ENCODE data around the gene BACH2.
A peak's percentile ranks its signal among the peaks of the same experiment; 100 is the strongest.
"Not testable (repeated sequence)": the region's sequence is repeated elsewhere in the genome, so short reads cannot be mapped to it uniquely, and the experiment has no call there.

The BACH2 gene

GRCh38 chr6:89984926-89985750 lies 311.5 kb downstream of the BACH2 start:
- peak; percentile 77 for DNase-seq

- DNase-seq = no peak
Observed at GRCh38 chr6:89980353-89980752, 316.3 kb downstream of the BACH2 start.

- no peak for DNase-seq
Observed at GRCh38 chr6:89979481-89980119, 317.0 kb downstream of the BACH2 start.

- DNase-seq = no peak
Observed at GRCh38 chr6:89978749-89979145, 317.9 kb downstream of the BACH2 start.

- DNase-seq = peak; percentile 58
Observed at GRCh38 chr6:89977808-89978748, 318.6 kb downstream of the BACH2 start.

- no peak for DNase-seq
Observed at GRCh38 chr6:89976694-89977020, 320.0 kb downstream of the BACH2 start.

- no peak for DNase-seq
Observed at GRCh38 chr6:89975991-89976693, 320.5 kb downstream of the BACH2 start.

- no peak for DNase-seq
Observed at GRCh38 chr6:89975366-89975765, 321.3 kb downstream of the BACH2 start.

GRCh38 chr6:89974834-89975233 lies 321.8 kb downstream of the BACH2 start:
- DNase-seq = no peak

GRCh38 chr6:89972025-89972381 lies 324.6 kb downstream of the BACH2 start:
- no peak for DNase-seq

GRCh38 chr6:89971338-89972024 lies 325.2 kb downstream of the BACH2 start:
- not testable (repeated sequence) for DNase-seq

GRCh38 chr6:89970609-89971337 lies 325.9 kb downstream of the BACH2 start:
- no peak for DNase-seq

- no peak for DNase-seq
Observed at GRCh38 chr6:89970072-89970471, 326.6 kb downstream of the BACH2 start.

GRCh38 chr6:89966913-89967312 lies 329.7 kb downstream of the BACH2 start:
- no peak for DNase-seq

GRCh38 chr6:89966228-89966544 lies 330.5 kb downstream of the BACH2 start:
- DNase-seq = no peak

- DNase-seq = no peak
Observed at GRCh38 chr6:89965441-89966227, 331.0 kb downstream of the BACH2 start.

GRCh38 chr6:89963391-89963790 lies 333.3 kb downstream of the BACH2 start:
- no peak for DNase-seq

- no peak for DNase-seq
Observed at GRCh38 chr6:89961481-89961880, 335.2 kb downstream of the BACH2 start.

GRCh38 chr6:89959883-89960282 lies 336.8 kb downstream of the BACH2 start:
- DNase-seq = no peak

GRCh38 chr6:89956182-89956581 lies 340.5 kb downstream of the BACH2 start:
- no peak for DNase-seq

GRCh38 chr6:89955364-89955763 lies 341.3 kb downstream of the BACH2 start:
- no peak for DNase-seq
